Omental fat pad (tissue), 4 donors: ENCODE measurements around the gene CLSTN2. TPM values are rescaled to one million over a fixed set of nuclear protein-coding genes. Genes with fewer than 3 reads are reported as not detected.

Experiments used
- ATAC-seq: fragments of 150-250 bp; one replicate; pipeline ENCODE4 v1.9.1; 2016; ENCODE audit warnings: mild to moderate bottlenecking, moderate library complexity; ENCODE audit not compliant: low FRiP score
- DNase-seq: peaks from one replicate; pipeline ENCODE4 v3.0.0-alpha.2; 2019; ENCODE audit warnings: low spot score
- CTCF ChIP-seq, 3 donors: fragments of 450-650 bp; IDR thresholded peaks; one replicate each; pipeline ENCODE4 v1.5.1; 2016 to 2017; ENCODE audit warnings: antibody characterized with exemption in 3 of 3, mild to moderate bottlenecking in 3 of 3, moderate library complexity in 2 of 3
- total RNA-seq, 4 donors: library from RNA; depleted of rRNA; stranded (reverse); fragments of >200 nt; gene quantifications; one replicate each; pipeline ENCODE4 v1.1.0, GENCODE V29; 2016

CLSTN2 gene
- total RNA-seq, 4 donors from 2014 or later: 20.0 to 40.5 (median 37.8) TPM

- ATAC-seq: no peak
- no peak for DNase-seq
- TF ChIP-seq CTCF (IDR thresholded peaks at IDR 0.05): no peak
Measured at GRCh38 chr3:140552403-140552802, 617.4 kb downstream of the CLSTN2 start.

GRCh38 chr3:140552898-140553297, 617.9 kb downstream of the CLSTN2 start:
- ATAC-seq: no peak
- TF ChIP-seq CTCF (IDR thresholded peaks at IDR 0.05): no peak

GRCh38 chr3:140553591-140553990, 618.6 kb downstream of the CLSTN2 start:
- TF ChIP-seq CTCF (IDR thresholded peaks at IDR 0.05): no peak
- ATAC-seq: no peak
- no peak for DNase-seq

More at GRCh38 chr3:140552898-140553297, 617.9 kb downstream of the CLSTN2 start:
- no peak for DNase-seq

- no peak for ATAC-seq
- no peak for TF ChIP-seq CTCF (IDR thresholded peaks at IDR 0.05)
- no peak for DNase-seq
Measured at GRCh38 chr3:140555666-140556065, 620.7 kb downstream of the CLSTN2 start.

GRCh38 chr3:140557476-140557875, 622.5 kb downstream of the CLSTN2 start:
- DNase-seq: no peak

GRCh38 chr3:140559546-140559945, 624.6 kb downstream of the CLSTN2 start:
- DNase-seq (no peak), ATAC-seq (no peak)
- no peak for TF ChIP-seq CTCF (IDR thresholded peaks at IDR 0.05)

More at GRCh38 chr3:140557476-140557875, 622.5 kb downstream of the CLSTN2 start:
- no peak for TF ChIP-seq CTCF (IDR thresholded peaks at IDR 0.05)
- ATAC-seq: no peak

- ATAC-seq (no peak), DNase-seq (no peak)
Measured at GRCh38 chr3:140563206-140563760, 628.3 kb downstream of the CLSTN2 start.

More at GRCh38 chr3:140563206-140563760, 628.3 kb downstream of the CLSTN2 start:
- TF ChIP-seq CTCF (IDR thresholded peaks at IDR 0.05): no peak
